Testis (tissue), 2 donors: ENCODE measurements around the gene SSTR4.

Experiments used
- CTCF ChIP-seq, 3 experiments: fragments of 450-650 bp in 2 of 3; fragments of 200-600 bp in 1 of 3; sonication (generic) in 1 of 3; IDR thresholded peaks; one replicate each; pipeline ENCODE4 v1.5.1; 2016 to 2019; ENCODE audit warnings: antibody characterized with exemption in 3 of 3, mild to moderate bottlenecking in 2 of 3, moderate library complexity in 1 of 3
- POLR2A ChIP-seq: fragments of 450-650 bp; IDR thresholded peaks from one replicate; pipeline ENCODE4 v1.6.1; 2017; ENCODE audit warnings: antibody characterized with exemption, mild to moderate bottlenecking, moderate library complexity

- TF ChIP-seq CTCF (IDR thresholded peaks at IDR 0.05) (no peak), POLR2A (no peak)
Observed at GRCh38 chr20:23032750-23033078, 2.4 kb upstream of the SSTR4 start.
